GM12878 (cell line): ENCODE measurements around the gene RHEX. TPM values are rescaled to one million over a fixed set of nuclear protein-coding genes. Genes with fewer than 3 reads are reported as not detected.

Experiments used
- ATAC-seq: fragments of 200-7000 bp; cut with Tn5 transposase; 3 replicates; pipeline ENCODE4 v1.9.1; 2020; ENCODE audit warnings: mild to moderate bottlenecking, moderate library complexity
- BruUV-seq: library from RNA; stranded (reverse); fragments of 400-500 nt; replicated peaks from 2 replicates; lab custom pipeline; 2021; lab: Mats Ljungman, UMichigan
- CTCF ChIA-PET: fragments of 300-600 bp; sonication (Branson Sonifier 250); formaldehyde crosslinking; extraction: SDS; loops from one replicate; lab custom pipeline; 2021; ENCODE audit warnings: inconsistent platforms; lab: Yijun Ruan, JAX
- POLR2A ChIA-PET: fragments of 350-600 bp; formaldehyde crosslinking; extraction: SDS; loops from one replicate; lab custom pipeline; 2021; ENCODE audit warnings: inconsistent platforms; lab: Charles Lee
- RAD21 ChIA-PET: fragments of 300-600 bp; sonication (Branson Sonifier 250); formaldehyde crosslinking; loops from one replicate; lab custom pipeline; 2023; ENCODE audit warnings: antibody characterized with exemption; ENCODE audit not compliant: unreplicated experiment; lab: Charles Lee
- SMC1A ChIA-PET: fragments of 300-600 bp; sonication (Branson Sonifier 250); formaldehyde crosslinking; loops from one replicate; lab custom pipeline; 2023; ENCODE audit not compliant: unreplicated experiment, uncharacterized antibody; lab: Charles Lee
- DNase-seq: peaks from one replicate; pipeline ENCODE4 v3.0.0-alpha.2; 2011; ENCODE audit warnings: low read depth, low spot score
- FAIRE-seq: peaks from 3 replicates; lab custom pipeline; 2011; peaks lifted over from hg19 to GRCh38; lab: Jason Lieb, UNC
- H2AFZ ChIP-seq: 2 replicates; pipeline ENCODE4 v1.6.0; 2011; ENCODE audit warnings: low read depth, low read length, control low read depth; ENCODE audit not compliant: control insufficient read depth
- H3K27ac ChIP-seq: 2 replicates; pipeline ENCODE4 v1.5.1; 2011; ENCODE audit warnings: control low read depth; ENCODE audit not compliant: control insufficient read depth, insufficient read depth
- H3K27me3 ChIP-seq, 2 experiments: replicated peaks in 1 of 2; 2 replicates each; pipeline versions ENCODE4 v1.6.0 to v1.6.1; 2011; ENCODE audit warnings: low read length in 1 of 2; ENCODE audit not compliant: control insufficient read depth in 2 of 2, insufficient read depth in 2 of 2
- H3K36me3 ChIP-seq, 2 experiments: 2 replicates each; pipeline ENCODE4 v1.5.1; 2011; ENCODE audit warnings: low read length in 1 of 2; ENCODE audit not compliant: control insufficient read depth in 2 of 2, insufficient read depth in 2 of 2
- H3K4me1 ChIP-seq: 2 replicates; pipeline ENCODE4 v1.6.1; 2011; ENCODE audit warnings: mild to moderate bottlenecking, low read length, moderate library complexity, mixed read lengths; ENCODE audit not compliant: control insufficient read depth, insufficient read depth
- H3K4me2 ChIP-seq: 2 replicates; pipeline ENCODE4 v1.6.0; 2011; ENCODE audit warnings: control low read depth; ENCODE audit not compliant: control insufficient read depth, insufficient read depth
- H3K4me3 ChIP-seq: fragments of 200-600 bp; sonication (generic); 2 replicates; pipeline ENCODE4 v1.5.1; 2016
- H3K79me2 ChIP-seq: 2 replicates; pipeline ENCODE4 v1.6.0; 2011; ENCODE audit warnings: low read length; ENCODE audit not compliant: control insufficient read depth, insufficient read depth
- H3K9ac ChIP-seq: 2 replicates; pipeline ENCODE4 v1.8.0; 2011; ENCODE audit warnings: low read length, control low read depth, mixed read lengths; ENCODE audit not compliant: control insufficient read depth, insufficient read depth
- H3K9me3 ChIP-seq: replicated peaks from 3 replicates; pipeline ENCODE4 v1.5.1; 2011; ENCODE audit warnings: mild to moderate bottlenecking, low read length; ENCODE audit not compliant: control insufficient read depth, insufficient read depth
- H4K20me1 ChIP-seq: 2 replicates; pipeline ENCODE4 v1.6.0; 2011; ENCODE audit not compliant: control insufficient read depth, insufficient read depth
- HDAC6 ChIP-seq: fragments of 200-600 bp; sonication (generic); IDR thresholded peaks from one replicate; pipeline ENCODE4 v1.8.0; 2017; ENCODE audit warnings: antibody characterized with exemption; ENCODE audit not compliant: unreplicated experiment
- MEF2A ChIP-seq: IDR thresholded peaks from 2 replicates; pipeline ENCODE4 v1.6.1; 2011; ENCODE audit warnings: low read depth, mild to moderate bottlenecking, low read length, moderate library complexity; ENCODE audit not compliant: insufficient read depth
- STAT1 ChIP-seq: fragments of 450-650 bp; conservative IDR thresholded peaks from 2 replicates; pipeline ENCODE4 v1.6.1; 2014; ENCODE audit warnings: antibody characterized with exemption, mild to moderate bottlenecking
- WRNIP1 ChIP-seq: IDR thresholded peaks from 2 replicates; pipeline ENCODE4 v1.6.1; 2011; ENCODE audit warnings: low read depth, low read length, improper control_type of control experiment, borderline replicate concordance
- ZNF384 ChIP-seq: IDR thresholded peaks from 2 replicates; pipeline ENCODE4 v1.6.1; 2012; ENCODE audit warnings: low read depth, mild to moderate bottlenecking, low read length, improper control_type of control experiment, borderline replicate concordance
- WGBS: methylation state at CpG from one replicate; pipeline ENCODE4 v1.1.6; 2016; ENCODE audit warnings: low lambda C conversion rate; ENCODE audit not compliant: insufficient replicate concordance, insufficient coverage; ENCODE audit errors: missing lambda C conversion rate; 5-methylcytosine and 5-hydroxymethylcytosine counted together
- in situ Hi-C: fragments of 300-500 bp; cut with MboI; formaldehyde crosslinking; loops from 9 replicates; pipeline ENCODE4 v1.14.3; 2018; ENCODE audit warnings: mixed read lengths
- intact Hi-C: fragments of 100-400 bp; cut with micrococcal nuclease; formaldehyde crosslinking; loops from one replicate; pipeline ENCODE4 v1.14.2; 2022; ENCODE audit not compliant: unreplicated experiment
- polyA plus RNA-seq, 11 experiments: library from polyadenylated mRNA; depleted of rRNA in 4 of 11; unstranded in 6 of 11; stranded (reverse) in 5 of 11; fragments of >200 nt; fragmentation: Nextera tagmentation in 4 of 11; fragmentation: Illumina TruSeq in 1 of 11; extraction: Ambion mirVana in 4 of 11; extraction: Trizol in 1 of 11; gene quantifications; 1 replicate in 1 of 11; 2 replicates in 10 of 11; pipeline versions ENCODE4 v1.2.1 to v1.2.3, GENCODE V29; 2011 to 2016; ENCODE audit warnings: inconsistent platforms in 2 of 11, missing spikeins in 2 of 11, low read depth in 1 of 11
- total RNA-seq, 4 experiments: library from RNA; depleted of rRNA in 3 of 4; stranded (reverse); fragments of >200 nt in 3 of 4; fragmentation: Illumina TruSeq in 1 of 4; extraction: Trizol in 1 of 4; gene quantifications; 2 replicates each; pipeline versions ENCODE4 v1.2.1 to v1.2.3, GENCODE V29; 2013 to 2021
- TF ChIP-seq, protein P1 (sequence below): IDR thresholded peaks from 2 replicates; pipeline ENCODE4 v1.6.1; 2012; ENCODE audit warnings: low read depth, low read length, improper control_type of control experiment
- TF ChIP-seq, protein P2 (sequence below): fragments of 150-350 bp; IDR thresholded peaks from 2 replicates; pipeline ENCODE4 v1.6.1; 2016; ENCODE audit warnings: low read depth, low read length
- TF ChIP-seq, protein P3 (sequence below): IDR thresholded peaks from 2 replicates; pipeline ENCODE4 v1.6.1; 2011; ENCODE audit warnings: low read depth, mild to moderate bottlenecking, low read length, moderate library complexity, borderline replicate concordance; ENCODE audit errors: extremely low read depth
- TF ChIP-seq, protein P4 (sequence below): fragments of 450-650 bp; IDR thresholded peaks from 2 replicates; pipeline ENCODE4 v1.6.1; 2018; ENCODE audit warnings: mild to moderate bottlenecking, low read depth, moderate library complexity; ENCODE audit not compliant: partially characterized antibody

RHEX gene
- total and polyA plus RNA-seq, 10 of the 15 experiments (the other 5 are each of a cell fraction or from before 2014, with no cell fraction given), result 2.4 to 11.4 (median 5.7) TPM

DNA sequence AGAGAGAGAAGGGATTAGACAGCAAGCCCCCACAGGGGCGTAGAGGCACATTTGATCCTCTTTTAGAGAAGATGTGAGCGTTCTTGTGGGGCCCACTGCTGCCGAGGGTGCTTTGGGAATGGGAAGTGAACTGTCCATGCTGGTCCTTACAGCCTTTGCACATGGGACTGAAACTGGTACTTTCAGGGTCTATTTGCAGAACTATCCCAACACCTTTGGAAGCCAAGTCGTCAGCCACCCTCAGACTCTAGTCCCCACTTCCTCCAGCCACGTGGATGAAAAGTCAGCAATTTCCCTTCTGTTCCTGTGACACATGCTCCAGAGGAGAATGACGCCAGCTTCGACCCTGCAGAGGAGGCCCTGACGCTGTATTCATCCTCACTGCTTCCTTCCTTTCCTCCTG is 47.2 kb upstream of the RHEX start:
- H2AFZ ChIP-seq, result no peak overlapping the region
- H3K9me3 ChIP-seq, result no peaks in the 10 kb centered on the region
- intact Hi-C loops, result no loop called here
- DNase-seq (no peak), ATAC-seq (no peak), FAIRE-seq (no peak)
- no peaks in the 10 kb centered on the region for H3K36me3 ChIP-seq
- no peak overlapping the region for H3K9ac ChIP-seq
- peaks cover 12% of the 10 kb centered on the region for H3K4me1 ChIP-seq
- in situ Hi-C loops, result no loop called here
- H3K79me2 ChIP-seq, result no peaks in the 10 kb centered on the region
- POLR2A ChIA-PET, result no interaction called here
- H3K27ac ChIP-seq, result no peak overlapping the region
- H3K4me2 ChIP-seq, result no peak overlapping the region
- RAD21 ChIA-PET, result interaction anchor here (1.2 kb wide), 1 partner anchor 28 kb away, joined by 4 read pairs; no protein-coding TSS in a partner anchor
- CTCF ChIA-PET, result interaction anchor here (0.9 to 1.4 kb wide), 5 partner anchors 10 to 100 kb away, joined by 3 to 5 read pairs (median 3); no protein-coding TSS in a partner anchor
- H3K27me3 ChIP-seq, result 0 out of 4 replicates have a peak, but pooled peaks cover 0 to 3% of the 10 kb centered on the region in 2 experiments
- H3K4me3 ChIP-seq, result no peak overlapping the region
- no TSS peak for BruUV-seq
- SMC1A ChIA-PET, result interaction anchor here (1.3 kb wide), 1 partner anchor 100 kb away, joined by 3 read pairs; no protein-coding TSS in a partner anchor
- no peaks in the 10 kb centered on the region for H4K20me1 ChIP-seq
- TF ChIP-seq WRNIP1 (no peak), STAT1 (no peak), MEF2A (no peak), ZNF384 (no peak), HDAC6 (no peak)
- TF ChIP-seq, protein P1, sequence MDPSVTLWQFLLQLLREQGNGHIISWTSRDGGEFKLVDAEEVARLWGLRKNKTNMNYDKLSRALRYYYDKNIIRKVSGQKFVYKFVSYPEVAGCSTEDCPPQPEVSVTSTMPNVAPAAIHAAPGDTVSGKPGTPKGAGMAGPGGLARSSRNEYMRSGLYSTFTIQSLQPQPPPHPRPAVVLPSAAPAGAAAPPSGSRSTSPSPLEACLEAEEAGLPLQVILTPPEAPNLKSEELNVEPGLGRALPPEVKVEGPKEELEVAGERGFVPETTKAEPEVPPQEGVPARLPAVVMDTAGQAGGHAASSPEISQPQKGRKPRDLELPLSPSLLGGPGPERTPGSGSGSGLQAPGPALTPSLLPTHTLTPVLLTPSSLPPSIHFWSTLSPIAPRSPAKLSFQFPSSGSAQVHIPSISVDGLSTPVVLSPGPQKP, result no peak
- TF ChIP-seq, protein P2, sequence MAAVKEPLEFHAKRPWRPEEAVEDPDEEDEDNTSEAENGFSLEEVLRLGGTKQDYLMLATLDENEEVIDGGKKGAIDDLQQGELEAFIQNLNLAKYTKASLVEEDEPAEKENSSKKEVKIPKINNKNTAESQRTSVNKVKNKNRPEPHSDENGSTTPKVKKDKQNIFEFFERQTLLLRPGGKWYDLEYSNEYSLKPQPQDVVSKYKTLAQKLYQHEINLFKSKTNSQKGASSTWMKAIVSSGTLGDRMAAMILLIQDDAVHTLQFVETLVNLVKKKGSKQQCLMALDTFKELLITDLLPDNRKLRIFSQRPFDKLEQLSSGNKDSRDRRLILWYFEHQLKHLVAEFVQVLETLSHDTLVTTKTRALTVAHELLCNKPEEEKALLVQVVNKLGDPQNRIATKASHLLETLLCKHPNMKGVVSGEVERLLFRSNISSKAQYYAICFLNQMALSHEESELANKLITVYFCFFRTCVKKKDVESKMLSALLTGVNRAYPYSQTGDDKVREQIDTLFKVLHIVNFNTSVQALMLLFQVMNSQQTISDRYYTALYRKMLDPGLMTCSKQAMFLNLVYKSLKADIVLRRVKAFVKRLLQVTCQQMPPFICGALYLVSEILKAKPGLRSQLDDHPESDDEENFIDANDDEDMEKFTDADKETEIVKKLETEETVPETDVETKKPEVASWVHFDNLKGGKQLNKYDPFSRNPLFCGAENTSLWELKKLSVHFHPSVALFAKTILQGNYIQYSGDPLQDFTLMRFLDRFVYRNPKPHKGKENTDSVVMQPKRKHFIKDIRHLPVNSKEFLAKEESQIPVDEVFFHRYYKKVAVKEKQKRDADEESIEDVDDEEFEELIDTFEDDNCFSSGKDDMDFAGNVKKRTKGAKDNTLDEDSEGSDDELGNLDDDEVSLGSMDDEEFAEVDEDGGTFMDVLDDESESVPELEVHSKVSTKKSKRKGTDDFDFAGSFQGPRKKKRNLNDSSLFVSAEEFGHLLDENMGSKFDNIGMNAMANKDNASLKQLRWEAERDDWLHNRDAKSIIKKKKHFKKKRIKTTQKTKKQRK, result no peak
- TF ChIP-seq, protein P3, sequence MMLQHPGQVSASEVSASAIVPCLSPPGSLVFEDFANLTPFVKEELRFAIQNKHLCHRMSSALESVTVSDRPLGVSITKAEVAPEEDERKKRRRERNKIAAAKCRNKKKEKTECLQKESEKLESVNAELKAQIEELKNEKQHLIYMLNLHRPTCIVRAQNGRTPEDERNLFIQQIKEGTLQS, result no peak
- TF ChIP-seq, protein P4, sequence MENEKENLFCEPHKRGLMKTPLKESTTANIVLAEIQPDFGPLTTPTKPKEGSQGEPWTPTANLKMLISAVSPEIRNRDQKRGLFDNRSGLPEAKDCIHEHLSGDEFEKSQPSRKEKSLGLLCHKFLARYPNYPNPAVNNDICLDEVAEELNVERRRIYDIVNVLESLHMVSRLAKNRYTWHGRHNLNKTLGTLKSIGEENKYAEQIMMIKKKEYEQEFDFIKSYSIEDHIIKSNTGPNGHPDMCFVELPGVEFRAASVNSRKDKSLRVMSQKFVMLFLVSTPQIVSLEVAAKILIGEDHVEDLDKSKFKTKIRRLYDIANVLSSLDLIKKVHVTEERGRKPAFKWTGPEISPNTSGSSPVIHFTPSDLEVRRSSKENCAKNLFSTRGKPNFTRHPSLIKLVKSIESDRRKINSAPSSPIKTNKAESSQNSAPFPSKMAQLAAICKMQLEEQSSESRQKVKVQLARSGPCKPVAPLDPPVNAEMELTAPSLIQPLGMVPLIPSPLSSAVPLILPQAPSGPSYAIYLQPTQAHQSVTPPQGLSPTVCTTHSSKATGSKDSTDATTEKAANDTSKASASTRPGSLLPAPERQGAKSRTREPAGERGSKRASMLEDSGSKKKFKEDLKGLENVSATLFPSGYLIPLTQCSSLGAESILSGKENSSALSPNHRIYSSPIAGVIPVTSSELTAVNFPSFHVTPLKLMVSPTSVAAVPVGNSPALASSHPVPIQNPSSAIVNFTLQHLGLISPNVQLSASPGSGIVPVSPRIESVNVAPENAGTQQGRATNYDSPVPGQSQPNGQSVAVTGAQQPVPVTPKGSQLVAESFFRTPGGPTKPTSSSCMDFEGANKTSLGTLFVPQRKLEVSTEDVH, result no peak
- 23% methylated on average over 8 of the region's 8 CpGs for WGBS
